Right lobe of liver (tissue), 6 donors: ENCODE measurements around the gene MPP7. TPM values are rescaled to one million over a fixed set of nuclear protein-coding genes. Genes with fewer than 3 reads are reported as not detected.
"Not testable (repeated sequence)": the region's sequence is repeated elsewhere in the genome, so short reads cannot be mapped to it uniquely, and the experiment has no call there.

Experiments used
- ATAC-seq, 4 donors: fragments of 200-7000 bp; cut with Tn5 transposase; one replicate each; pipeline ENCODE4 v1.9.1; 2020; ENCODE audit warnings: mild to moderate bottlenecking in 4 of 4, moderate library complexity in 4 of 4
- DNase-seq, 3 donors: peaks; one replicate each; pipeline ENCODE4 v3.0.0-alpha.2; 2020
- H3K27ac ChIP-seq, 3 donors: fragments of 200-600 bp; one replicate each; pipeline ENCODE4 v1.8.0; 2022
- H3K27me3 ChIP-seq, 2 donors: fragments of 200-600 bp; one replicate each; pipeline ENCODE4 v1.8.0; 2022
- H3K36me3 ChIP-seq, 4 donors: fragments of 200-600 bp; sonication (generic) in 1 of 4; one replicate each; pipeline versions ENCODE4 v1.5.1 to v1.8.0; 2017 to 2022; ENCODE audit warnings: control low read depth in 1 of 4
- H3K4me1 ChIP-seq, 4 donors: fragments of 200-600 bp; sonication (generic) in 1 of 4; one replicate each; pipeline versions ENCODE4 v1.5.1 to v1.8.0; 2017 to 2022; ENCODE audit warnings: control low read depth in 1 of 4
- H3K4me3 ChIP-seq, 3 donors: fragments of 200-600 bp; one replicate each; pipeline ENCODE4 v1.8.0; 2022
- H3K9me3 ChIP-seq, 4 donors: fragments of 200-600 bp; sonication (generic) in 1 of 4; one replicate each; pipeline versions ENCODE4 v1.5.1 to v1.8.0; 2017 to 2022; ENCODE audit warnings: control low read depth in 1 of 4
- POLR2A ChIP-seq: fragments of 450-650 bp; IDR thresholded peaks from one replicate; pipeline ENCODE4 v1.6.1; 2017; ENCODE audit warnings: antibody characterized with exemption, mild to moderate bottlenecking
- WGBS: methylation state at CpG from one replicate; pipeline ENCODE4 v1.1.6; 2018; ENCODE audit warnings: low coverage, low lambda C conversion rate; ENCODE audit not compliant: insufficient coverage; ENCODE audit errors: missing lambda C conversion rate; 5-methylcytosine and 5-hydroxymethylcytosine counted together
- intact Hi-C, 2 donors: fragments of 100-400 bp; cut with DNase I; formaldehyde crosslinking; loops; one replicate each; pipeline versions ENCODE4 v1.11.2 to v1.14.1; 2022
- total RNA-seq, 6 experiments: library from RNA; depleted of rRNA in 2 of 6; stranded (reverse); fragments of >200 nt in 2 of 6; fragmentation: NEBNext Ultra II Directional in 3 of 6; extraction: Animal tissue kit (Norgen Biotek cat#: 25700) in 3 of 6; gene quantifications; one replicate each; pipeline versions ENCODE4 v1.1.0 to v1.2.4, GENCODE V29; 2016 to 2023
- TF ChIP-seq, protein P1 (sequence below), 4 donors: fragments of 200-600 bp in 3 of 4; fragments of 450-650 bp in 1 of 4; IDR thresholded peaks; one replicate each; pipeline versions ENCODE4 v1.5.1 to v1.8.0; 2016 to 2022; ENCODE audit warnings: antibody characterized with exemption in 4 of 4, mild to moderate bottlenecking in 2 of 4
- donor health status: DM: no; HTN: yes; CAD: no.
- donor health status: DM: no; HTN: no; CAD: no.
- donor health status: DM: no; HTN: no; CAD: no.
- donor health status: DM: no; HTN: yes; CAD: no.
- donor health status: DM: no; HTN: yes; CAD: no.

MPP7 gene
- total RNA-seq, 6 experiments from 2014 or later = 1.9 to 4.2 (median 2.2) TPM

DNA sequence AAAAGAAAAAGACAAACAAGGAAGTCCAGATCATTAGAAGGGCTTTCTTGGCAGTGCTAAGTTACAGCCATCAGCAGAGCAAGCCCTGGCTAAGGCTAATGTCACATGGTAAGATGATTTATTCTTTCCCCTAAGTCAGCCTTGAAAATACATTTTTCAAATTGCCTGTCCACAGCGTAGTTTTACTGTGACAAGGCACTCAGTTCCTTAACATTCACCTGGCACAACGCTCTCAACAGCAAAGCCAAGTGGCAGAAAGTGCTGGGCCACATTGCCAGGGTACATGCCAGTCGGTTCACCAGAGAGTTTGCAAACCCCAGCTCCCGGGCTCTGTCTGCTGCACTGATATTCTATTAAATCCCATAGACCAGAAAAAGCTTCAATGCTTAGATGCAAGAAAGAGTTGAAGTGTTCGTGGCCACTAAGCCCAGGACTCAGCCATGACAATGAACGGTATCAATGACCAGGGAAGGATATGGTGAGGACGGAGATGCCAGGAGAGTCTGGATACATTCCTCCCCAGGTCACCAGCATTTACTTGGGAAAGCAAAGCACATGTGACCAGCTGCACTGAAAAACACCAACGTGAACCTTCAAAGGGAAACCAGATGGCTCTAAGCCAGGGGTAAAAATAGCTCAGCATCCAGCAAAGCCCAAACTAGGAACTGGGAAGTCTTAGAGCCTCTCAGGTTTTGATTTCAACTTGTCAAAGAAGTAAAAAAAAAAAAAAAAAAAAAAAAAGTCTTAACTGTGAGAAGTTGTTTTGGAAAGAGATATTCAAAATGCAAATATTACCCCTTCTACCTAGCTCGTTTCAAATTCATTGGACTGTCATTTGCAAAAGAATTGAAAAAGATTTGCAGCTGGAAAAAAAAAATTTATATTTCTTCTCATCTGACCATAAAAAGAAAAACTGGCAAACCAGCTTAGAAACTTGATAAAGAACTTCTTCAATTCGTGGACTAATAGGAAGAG lies 23.9 kb upstream of the MPP7 start:
- no peaks in the 10 kb centered on the region for H3K27me3 ChIP-seq
- H3K4me1 ChIP-seq = no peaks in the 10 kb centered on the region
- H3K9me3 ChIP-seq = no peaks in the 10 kb centered on the region
- H3K27ac ChIP-seq = no peak overlapping the region
- H3K36me3 ChIP-seq = no peaks in the 10 kb centered on the region
- intact Hi-C loops = no loop called here
- DNase-seq (no peak), ATAC-seq (peak in 3 of 4 donors; percentile 13 to 29 (median 28))
- TF ChIP-seq, protein P1, sequence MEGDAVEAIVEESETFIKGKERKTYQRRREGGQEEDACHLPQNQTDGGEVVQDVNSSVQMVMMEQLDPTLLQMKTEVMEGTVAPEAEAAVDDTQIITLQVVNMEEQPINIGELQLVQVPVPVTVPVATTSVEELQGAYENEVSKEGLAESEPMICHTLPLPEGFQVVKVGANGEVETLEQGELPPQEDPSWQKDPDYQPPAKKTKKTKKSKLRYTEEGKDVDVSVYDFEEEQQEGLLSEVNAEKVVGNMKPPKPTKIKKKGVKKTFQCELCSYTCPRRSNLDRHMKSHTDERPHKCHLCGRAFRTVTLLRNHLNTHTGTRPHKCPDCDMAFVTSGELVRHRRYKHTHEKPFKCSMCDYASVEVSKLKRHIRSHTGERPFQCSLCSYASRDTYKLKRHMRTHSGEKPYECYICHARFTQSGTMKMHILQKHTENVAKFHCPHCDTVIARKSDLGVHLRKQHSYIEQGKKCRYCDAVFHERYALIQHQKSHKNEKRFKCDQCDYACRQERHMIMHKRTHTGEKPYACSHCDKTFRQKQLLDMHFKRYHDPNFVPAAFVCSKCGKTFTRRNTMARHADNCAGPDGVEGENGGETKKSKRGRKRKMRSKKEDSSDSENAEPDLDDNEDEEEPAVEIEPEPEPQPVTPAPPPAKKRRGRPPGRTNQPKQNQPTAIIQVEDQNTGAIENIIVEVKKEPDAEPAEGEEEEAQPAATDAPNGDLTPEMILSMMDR (IDR thresholded peaks at IDR 0.05) = no peak
- TF ChIP-seq POLR2A = no peak
- no peak overlapping the region for H3K4me3 ChIP-seq
- WGBS = 29% methylated on average over 7 of the region's 10 CpGs

DNA sequence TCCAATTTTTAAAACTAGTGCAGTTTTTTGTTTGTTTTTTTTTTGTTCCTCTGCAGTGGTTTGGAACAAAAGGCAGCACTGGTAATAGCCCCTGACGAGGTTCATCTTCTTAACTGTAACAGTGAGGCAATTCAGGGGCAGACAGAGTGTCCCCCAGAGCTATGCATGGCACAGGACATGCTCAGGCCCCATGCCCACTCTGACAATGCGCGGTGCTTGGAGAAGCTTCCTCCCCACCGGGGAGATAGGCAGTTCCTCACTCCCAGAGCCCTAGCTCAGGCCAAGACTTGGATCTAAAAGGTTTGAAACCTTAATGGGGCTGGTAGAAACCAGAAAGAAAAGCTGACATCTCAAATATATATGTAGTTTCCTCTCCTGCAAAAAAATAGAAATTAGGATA lies 17.9 kb upstream of the MPP7 start:
- H3K9me3 ChIP-seq = no peaks in the 10 kb centered on the region
- no peak for ATAC-seq
- no peaks in the 10 kb centered on the region for H3K36me3 ChIP-seq
- H3K27me3 ChIP-seq = no peaks in the 10 kb centered on the region
- intact Hi-C loops = no loop called here
- H3K4me3 ChIP-seq = no peak overlapping the region
- 79% methylated on average over 4 of the region's 4 CpGs for WGBS
- no peak for DNase-seq
- H3K27ac ChIP-seq = no peak overlapping the region
- TF ChIP-seq, protein P1 (IDR thresholded peaks at IDR 0.05) = no peak
- no peak for TF ChIP-seq POLR2A
- no peaks in the 10 kb centered on the region for H3K4me1 ChIP-seq

DNA sequence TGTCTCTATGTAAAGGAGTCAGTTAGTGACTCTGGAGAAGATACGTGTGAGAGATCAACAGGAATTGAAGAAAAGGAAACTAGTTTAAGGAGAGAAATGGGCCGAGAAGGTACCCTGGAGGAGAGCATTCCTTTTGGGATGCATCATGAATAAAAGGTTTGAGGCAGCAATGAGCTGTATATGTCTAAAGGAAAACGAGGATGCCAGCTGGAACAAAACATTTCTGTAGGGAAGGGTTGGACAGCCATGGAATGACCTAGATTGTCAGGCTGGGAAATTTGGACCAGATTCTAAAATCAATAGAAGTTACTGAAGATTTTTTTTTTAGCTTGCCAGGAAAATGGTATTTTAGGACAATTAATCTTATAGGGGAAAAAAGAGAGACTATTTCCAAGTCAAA lies 17.2 kb upstream of the MPP7 start:
- Histone ChIP-seq H3K4me1 (no peaks in the 10 kb centered on the region), H3K4me3 (no peak overlapping the region), H3K27ac (no peak overlapping the region), H3K27me3 (no peaks in the 10 kb centered on the region), H3K36me3 (no peaks in the 10 kb centered on the region), H3K9me3 (no peaks in the 10 kb centered on the region)
- WGBS = 46% methylated on average over 3 of the region's 3 CpGs
- ATAC-seq (no peak), DNase-seq (no peak)
- intact Hi-C loops = no loop called here
- TF ChIP-seq, protein P1 (IDR thresholded peaks at IDR 0.05) = no peak
- no peak for TF ChIP-seq POLR2A

DNA sequence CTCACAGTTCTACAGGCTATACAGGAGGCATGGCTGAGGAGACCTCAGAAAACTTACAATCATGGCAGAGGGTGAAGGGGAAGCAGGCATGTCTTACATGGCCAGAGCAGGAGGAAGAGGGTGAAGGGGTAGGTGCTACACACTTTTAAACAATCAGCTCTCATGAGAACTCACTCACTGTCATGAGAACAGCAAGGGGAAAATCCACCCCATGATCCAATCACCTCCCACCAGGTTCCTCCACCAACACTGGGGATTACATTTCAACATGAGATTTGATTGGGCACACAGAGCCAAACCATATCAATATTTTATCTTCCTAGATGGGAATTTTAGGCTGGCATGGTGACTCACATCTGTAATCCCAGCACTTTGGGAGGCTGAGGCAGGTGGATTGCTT lies 16.2 kb upstream of the MPP7 start:
- DNase-seq, H3K27ac ChIP-seq, H3K27me3 ChIP-seq, ATAC-seq, H3K4me3 ChIP-seq, intact Hi-C loops, H3K36me3 ChIP-seq, H3K4me1 ChIP-seq, H3K9me3 ChIP-seq: not testable (repeated sequence)

DNA sequence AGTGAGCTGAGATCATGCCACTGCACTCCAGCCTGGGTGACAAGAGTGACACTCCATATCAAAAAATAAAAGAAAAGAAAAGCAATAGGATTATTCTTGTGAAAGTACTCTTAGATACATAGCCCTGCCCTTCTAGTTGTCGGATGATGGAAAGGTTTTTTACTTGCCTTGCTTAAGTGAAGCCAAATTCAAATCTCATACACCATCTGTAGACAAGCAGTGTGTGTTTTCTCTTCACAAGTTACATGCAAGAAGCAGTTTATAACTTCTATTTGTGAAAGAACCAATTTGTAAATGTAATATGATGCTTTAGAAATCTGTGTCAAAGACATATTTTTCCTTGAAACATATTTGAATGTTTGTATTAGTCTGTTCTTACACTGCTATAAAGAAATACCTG lies 15.8 kb upstream of the MPP7 start:
- Histone ChIP-seq H3K36me3 (no peaks in the 10 kb centered on the region), H3K9me3 (no peaks in the 10 kb centered on the region), H3K4me1 (no peaks in the 10 kb centered on the region), H3K27ac (no peak overlapping the region), H3K27me3 (no peaks in the 10 kb centered on the region), H3K4me3 (no peak overlapping the region)
- intact Hi-C loops = no loop called here
- ATAC-seq (no peak), DNase-seq (no peak)
- TF ChIP-seq, protein P1 (IDR thresholded peaks at IDR 0.05) = no peak
- TF ChIP-seq POLR2A = no peak
- WGBS = 88% methylated on average over 1 of the region's 1 CpG
